Endothelial cell (in vitro differentiated cells): ENCODE results near the gene ETFDH. TPM values are rescaled to one million over a fixed set of nuclear protein-coding genes. Genes with fewer than 3 reads are reported as not detected.
"Not testable (repeated sequence)": the region's sequence is repeated elsewhere in the genome, so short reads cannot be mapped to it uniquely, and the experiment has no call there.

Experiments
- DNase-seq: peaks from one replicate; pipeline ENCODE4 v3.0.0; 2021; ENCODE audit warnings: low spot score
- H3K27ac Mint-ChIP-seq: one replicate; pipeline ENCODE4 v1.8.0; 2021; ENCODE audit warnings: mixed read lengths, inconsistent platforms; ENCODE audit not compliant: unreplicated experiment
- H3K27me3 Mint-ChIP-seq: one replicate; pipeline ENCODE4 v1.8.0; 2021; ENCODE audit warnings: mild to moderate bottlenecking, moderate library complexity, mixed read lengths, inconsistent platforms; ENCODE audit not compliant: unreplicated experiment
- H3K36me3 Mint-ChIP-seq: one replicate; pipeline ENCODE4 v1.8.0; 2021; ENCODE audit warnings: mild to moderate bottlenecking, low read depth, mixed read lengths, inconsistent platforms; ENCODE audit not compliant: unreplicated experiment
- H3K4me1 Mint-ChIP-seq: one replicate; pipeline ENCODE4 v1.8.0; 2021; ENCODE audit warnings: mild to moderate bottlenecking, mixed read lengths, inconsistent platforms; ENCODE audit not compliant: unreplicated experiment
- H3K4me3 Mint-ChIP-seq: one replicate; pipeline ENCODE4 v1.8.0; 2021; ENCODE audit warnings: mild to moderate bottlenecking, mixed read lengths, inconsistent platforms; ENCODE audit not compliant: unreplicated experiment
- H3K9me3 Mint-ChIP-seq: one replicate; pipeline ENCODE4 v1.8.0; 2021; ENCODE audit warnings: mixed read lengths, inconsistent platforms; ENCODE audit not compliant: unreplicated experiment
- CTCF ChIP-seq: fragments of 200-600 bp; sonication (generic); IDR thresholded peaks from one replicate; pipeline ENCODE4 v1.5.0; 2021; ENCODE audit warnings: antibody characterized with exemption; ENCODE audit not compliant: unreplicated experiment
- total RNA-seq: library from RNA; stranded (reverse); fragmentation: NEBNext Ultra II Directional; extraction: Animal tissue kit (Norgen Biotek cat#: 25700); gene quantifications from one replicate; pipeline ENCODE4 v1.2.1, GENCODE V29; 2021; ENCODE audit not compliant: unreplicated experiment

Gene ETFDH
- total RNA-seq, 1 donor from 2014 or later = 9.2 TPM

GRCh38 chr4:158710814-158711213 lies 38.7 kb downstream of the ETFDH start:
- Mint-ChIP-seq H3K27me3 (no peaks in the 10 kb centered on the region), H3K27ac (no peak overlapping the region), H3K4me1 (no peaks in the 10 kb centered on the region), H3K36me3 (peaks cover 11% of the 10 kb centered on the region), H3K4me3 (no peak overlapping the region), H3K9me3 (no peaks in the 10 kb centered on the region)
- TF ChIP-seq CTCF = no peak
- no peak for DNase-seq

- H3K36me3 Mint-ChIP-seq = peaks cover 14% of the 10 kb centered on the region
- not testable (repeated sequence) for H3K27me3 Mint-ChIP-seq, H3K4me3 Mint-ChIP-seq, H3K9me3 Mint-ChIP-seq, H3K4me1 Mint-ChIP-seq, H3K27ac Mint-ChIP-seq, DNase-seq
Observed at GRCh38 chr4:158712622-158713021, 40.5 kb downstream of the ETFDH start.

- no peaks in the 10 kb centered on the region for H3K9me3 Mint-ChIP-seq
- no peak overlapping the region for H3K4me3 Mint-ChIP-seq
- no peak for TF ChIP-seq CTCF
- no peaks in the 10 kb centered on the region for H3K4me1 Mint-ChIP-seq
- H3K36me3 Mint-ChIP-seq = peaks cover 18% of the 10 kb centered on the region
- no peak for DNase-seq
- H3K27ac Mint-ChIP-seq = no peak overlapping the region
- no peaks in the 10 kb centered on the region for H3K27me3 Mint-ChIP-seq
Observed at GRCh38 chr4:158714937-158715336, 42.8 kb downstream of the ETFDH start.

- Mint-ChIP-seq H3K27me3 (no peaks in the 10 kb centered on the region), H3K4me3 (no peak overlapping the region), H3K4me1 (no peaks in the 10 kb centered on the region), H3K9me3 (no peaks in the 10 kb centered on the region), H3K27ac (no peak overlapping the region), H3K36me3 (peaks cover 14% of the 10 kb centered on the region)
- TF ChIP-seq CTCF = no peak
- no peak for DNase-seq
Observed at GRCh38 chr4:158715802-158716201, 43.7 kb downstream of the ETFDH start.

- Mint-ChIP-seq H3K4me3 (peak overlapping the region; percentile 98), H3K4me1 (peaks cover 13% of the 10 kb centered on the region), H3K27ac (peak overlapping the region; percentile 54), H3K36me3 (peaks cover 19% of the 10 kb centered on the region), H3K27me3 (peaks cover 3% of the 10 kb centered on the region), H3K9me3 (no peaks in the 10 kb centered on the region)
- no peak for DNase-seq
- TF ChIP-seq CTCF = no peak
Observed at GRCh38 chr4:158721680-158722079, 49.6 kb downstream of the ETFDH start.
